A549 (cell line): ENCODE data around the gene PAIP2.
A peak's percentile ranks its signal among the peaks of the same experiment; 100 is the strongest.

Source experiments
- MAZ ChIP-seq: fragments of 150-350 bp; IDR thresholded peaks from 2 replicates; pipeline ENCODE4 v1.6.1; 2014; ENCODE audit warnings: antibody characterized with exemption, low read depth, low read length, borderline replicate concordance
- POLR2A ChIP-seq: IDR thresholded peaks from 2 replicates; pipeline ENCODE4 v1.6.1; 2012; ENCODE audit warnings: mild to moderate bottlenecking, low read length
- TF ChIP-seq, protein P1 (sequence below): fragments of >200 bp; sonication (Bioruptor Twin); formaldehyde crosslinking; IDR thresholded peaks from 3 replicates; pipeline ENCODE4 v1.5.1; 2016

DNA sequence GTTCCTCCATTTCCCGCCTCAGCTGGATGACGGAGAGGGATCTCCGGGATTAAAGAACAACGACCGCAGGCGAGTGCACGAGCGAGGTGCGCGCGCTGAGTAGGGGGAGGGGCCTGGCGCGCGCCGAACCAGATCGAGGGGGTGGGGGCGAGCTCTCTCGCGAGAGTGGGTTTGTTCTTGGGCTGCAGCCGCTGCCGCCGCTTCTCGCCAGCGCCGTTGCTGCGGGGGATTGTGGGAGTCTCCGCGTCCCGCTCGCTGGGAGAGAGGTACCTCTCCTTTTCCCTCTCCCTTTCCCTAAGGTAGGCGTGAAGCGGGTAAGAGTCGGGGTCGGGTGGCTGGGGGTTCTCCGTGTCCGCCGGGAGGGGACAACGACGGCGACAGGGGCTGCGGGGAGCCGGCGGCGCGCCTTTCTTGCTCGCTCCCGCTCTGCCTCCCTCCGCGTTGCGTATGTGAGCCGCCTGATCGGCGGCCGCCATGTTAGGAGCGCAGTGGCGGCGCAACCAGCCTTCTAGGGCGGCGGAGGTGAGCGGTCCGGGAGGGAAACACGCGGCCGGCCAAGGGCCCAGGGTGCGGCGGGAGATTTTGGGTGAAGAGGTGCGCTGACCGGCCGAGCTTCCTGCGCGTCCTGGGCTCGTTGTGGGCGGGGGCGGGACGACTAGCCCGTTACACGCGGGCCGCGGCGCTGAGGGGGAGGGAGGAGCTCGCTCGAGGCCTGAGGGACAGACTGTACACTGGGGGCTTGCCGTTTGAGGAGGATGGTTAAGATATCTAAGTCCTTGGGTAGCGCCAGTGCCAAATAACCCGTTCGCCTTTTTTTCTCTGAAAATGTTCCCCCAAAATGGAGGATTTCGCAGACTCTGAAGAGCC is 47.9 kb upstream of the PAIP2 start, which contains the start of gene MATR3:
- TF ChIP-seq POLR2A (peak; percentile 92), MAZ (0 out of 2 replicates have a peak, but pooled peaks have one; percentile 54)
- TF ChIP-seq, protein P1, sequence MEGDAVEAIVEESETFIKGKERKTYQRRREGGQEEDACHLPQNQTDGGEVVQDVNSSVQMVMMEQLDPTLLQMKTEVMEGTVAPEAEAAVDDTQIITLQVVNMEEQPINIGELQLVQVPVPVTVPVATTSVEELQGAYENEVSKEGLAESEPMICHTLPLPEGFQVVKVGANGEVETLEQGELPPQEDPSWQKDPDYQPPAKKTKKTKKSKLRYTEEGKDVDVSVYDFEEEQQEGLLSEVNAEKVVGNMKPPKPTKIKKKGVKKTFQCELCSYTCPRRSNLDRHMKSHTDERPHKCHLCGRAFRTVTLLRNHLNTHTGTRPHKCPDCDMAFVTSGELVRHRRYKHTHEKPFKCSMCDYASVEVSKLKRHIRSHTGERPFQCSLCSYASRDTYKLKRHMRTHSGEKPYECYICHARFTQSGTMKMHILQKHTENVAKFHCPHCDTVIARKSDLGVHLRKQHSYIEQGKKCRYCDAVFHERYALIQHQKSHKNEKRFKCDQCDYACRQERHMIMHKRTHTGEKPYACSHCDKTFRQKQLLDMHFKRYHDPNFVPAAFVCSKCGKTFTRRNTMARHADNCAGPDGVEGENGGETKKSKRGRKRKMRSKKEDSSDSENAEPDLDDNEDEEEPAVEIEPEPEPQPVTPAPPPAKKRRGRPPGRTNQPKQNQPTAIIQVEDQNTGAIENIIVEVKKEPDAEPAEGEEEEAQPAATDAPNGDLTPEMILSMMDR, result no peak
